Endometrial microvascular endothelial cells (primary cell): Measurements from ENCODE around the gene AKNA. TPM values are rescaled to one million over a fixed set of nuclear protein-coding genes. Genes with fewer than 3 reads are reported as not detected.

Experiments
- in situ Hi-C: cut with HindIII; loops from 2 replicates; pipeline ENCODE4 v1.10.0; 2017; ENCODE audit warnings: low sequenced_read_pairs, low pct_unique_long_range_greater_than_20kb; ENCODE audit errors: inconsistent ontology term
- total RNA-seq: library from RNA; depleted of rRNA; stranded (reverse); fragments of >200 nt; gene quantifications from one replicate; pipeline ENCODE4 v1.2.3, GENCODE V29; 2015; ENCODE audit errors: inconsistent ontology term

Gene AKNA
- total RNA-seq, 1 donor from 2014 or later = 14.9 TPM

GRCh38 chr9:114417511-114417910 is 29.7 kb upstream of the AKNA start:
- in situ Hi-C loops = no loop called here

GRCh38 chr9:114416906-114417305 is 29.1 kb upstream of the AKNA start:
- in situ Hi-C loops = no loop called here

- in situ Hi-C loops = no loop called here
Measured at GRCh38 chr9:114416290-114416689, 28.5 kb upstream of the AKNA start.

- in situ Hi-C loops = no loop called here
Measured at GRCh38 chr9:114414346-114414745, 26.6 kb upstream of the AKNA start.

- in situ Hi-C loops = no loop called here
Measured at GRCh38 chr9:114413861-114414301, 26.1 kb upstream of the AKNA start.

- in situ Hi-C loops = no loop called here
Measured at GRCh38 chr9:114412048-114412683, 24.4 kb upstream of the AKNA start.

GRCh38 chr9:114411452-114411851 is 23.7 kb upstream of the AKNA start:
- in situ Hi-C loops = no loop called here

GRCh38 chr9:114410910-114411309 is 23.1 kb upstream of the AKNA start:
- in situ Hi-C loops = no loop called here

GRCh38 chr9:114409842-114410241 is 22.1 kb upstream of the AKNA start:
- in situ Hi-C loops = no loop called here

GRCh38 chr9:114409103-114409780 is 21.5 kb upstream of the AKNA start:
- in situ Hi-C loops = no loop called here

- in situ Hi-C loops = no loop called here
Measured at GRCh38 chr9:114408645-114409044, 20.9 kb upstream of the AKNA start.

GRCh38 chr9:114407889-114408288 is 20.1 kb upstream of the AKNA start:
- in situ Hi-C loops = no loop called here

GRCh38 chr9:114406441-114406840 is 18.7 kb upstream of the AKNA start:
- in situ Hi-C loops = no loop called here

- in situ Hi-C loops = no loop called here
Measured at GRCh38 chr9:114405294-114406034, 17.7 kb upstream of the AKNA start.

- in situ Hi-C loops = no loop called here
Measured at GRCh38 chr9:114404531-114404930, 16.7 kb upstream of the AKNA start.

GRCh38 chr9:114403153-114403756 is 15.5 kb upstream of the AKNA start:
- in situ Hi-C loops = no loop called here

- in situ Hi-C loops = no loop called here
Measured at GRCh38 chr9:114401344-114401743, 13.6 kb upstream of the AKNA start.

- in situ Hi-C loops = no loop called here
Measured at GRCh38 chr9:114400772-114401171, 13.0 kb upstream of the AKNA start.

GRCh38 chr9:114400219-114400618 is 12.4 kb upstream of the AKNA start:
- in situ Hi-C loops = no loop called here

- in situ Hi-C loops = no loop called here
Measured at GRCh38 chr9:114399381-114399780, 11.6 kb upstream of the AKNA start.
